ENCODE measurements around the gene ID2. TPM values are rescaled to one million over a fixed set of nuclear protein-coding genes. Genes with fewer than 3 reads are reported as not detected.

ID2 gene
- total RNA-seq, 4 donors from 2014 or later: 329 to 437 (median 382) TPM

DNA sequence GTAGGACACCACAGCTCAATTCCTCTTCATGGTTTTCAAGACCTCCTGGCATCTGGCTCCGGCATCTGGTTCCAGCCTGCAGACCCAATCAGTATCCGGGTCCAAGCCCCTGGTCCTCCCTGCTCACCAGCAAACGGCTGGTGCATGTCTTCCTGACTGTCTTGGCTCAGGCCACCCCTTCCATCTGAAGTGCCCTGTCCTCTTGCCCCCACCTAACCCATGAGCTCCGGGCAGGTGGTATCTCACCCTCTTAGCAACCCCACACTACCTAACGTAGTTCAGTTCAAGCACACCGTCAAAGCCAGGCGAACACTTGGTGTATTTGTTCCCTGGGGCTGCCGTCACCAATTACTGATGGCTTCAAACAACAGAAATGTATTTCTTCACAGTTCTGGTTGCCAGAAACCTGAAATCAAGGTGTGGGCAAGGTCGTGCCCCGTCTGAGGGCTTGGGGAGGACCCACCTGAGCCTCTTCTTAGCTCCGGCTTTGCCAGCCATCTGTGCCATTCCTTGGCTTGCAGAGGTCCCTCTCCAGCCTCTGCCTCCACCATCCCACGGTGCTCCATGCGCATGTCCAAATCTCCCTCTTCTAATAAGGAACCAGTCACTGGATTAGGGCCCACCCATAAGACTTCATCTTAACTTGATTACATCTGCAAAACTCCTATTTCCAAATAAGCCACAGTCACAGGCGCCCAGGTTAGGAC is 47.2 kb upstream of the ID2 start:
- Histone ChIP-seq H3K4me1 (peaks cover 0 to 15% (median 5%) of the 10 kb centered on the region in 4 donors), H3K36me3 (no peaks in the 10 kb centered on the region), H3K27me3 (no peaks in the 10 kb centered on the region), H3K9me3 (no peaks in the 10 kb centered on the region), H3K4me3 (no peak overlapping the region), H3K27ac (no peak overlapping the region)
- 90 to 92% methylated on average over 8 to 14 of the region's 14 CpGs for WGBS, 2 donors (ENCODE audit: low coverage in 1 of 2)
- no peak for TF ChIP-seq EP300 (IDR thresholded peaks at IDR 0.05; ENCODE audit: low read depth)
- no peak for TF ChIP-seq POLR2AphosphoS5 (IDR thresholded peaks at IDR 0.05)
- TF ChIP-seq CTCF (IDR thresholded peaks at IDR 0.05): no peak
- TF ChIP-seq POLR2A (IDR thresholded peaks at IDR 0.05): no peak
- DNase-seq: no peak
- intact Hi-C loops (cut with DNase I; ENCODE audit: low total_unique reads): no loop called here
- in situ Hi-C loops (cut with MboI; ENCODE audit: low pct_ligation_motif_present in 1 of 4, low pct_unique_long_range_greater_than_20kb in 1 of 4, low sequenced_read_pairs in 3 of 4): no loop called here

- in situ Hi-C loops (cut with MboI; ENCODE audit: low pct_ligation_motif_present in 1 of 4, low pct_unique_long_range_greater_than_20kb in 1 of 4, low sequenced_read_pairs in 3 of 4): no loop called here
- 70 to 83% methylated on average over 2 to 15 of the region's 15 CpGs for WGBS, 2 donors (ENCODE audit: low coverage in 1 of 2)
- Histone ChIP-seq H3K36me3 (no peaks in the 10 kb centered on the region), H3K4me3 (no peak overlapping the region), H3K9me3 (no peaks in the 10 kb centered on the region), H3K27me3 (no peaks in the 10 kb centered on the region), H3K27ac (peak overlapping the region in 1 of 4 donors; percentile 25), H3K4me1 (peaks cover 0 to 15% (median 5%) of the 10 kb centered on the region in 4 donors)
- no peak for DNase-seq
- intact Hi-C loops (cut with DNase I; ENCODE audit: low total_unique reads): no loop called here
- TF ChIP-seq CTCF (IDR thresholded peaks at IDR 0.05) (no peak), POLR2A (IDR thresholded peaks at IDR 0.05) (no peak), EP300 (IDR thresholded peaks at IDR 0.05; ENCODE audit: low read depth) (no peak), POLR2AphosphoS5 (IDR thresholded peaks at IDR 0.05) (no peak)
These were observed 45.8 kb upstream of the ID2 start for GRCh38 chr2:8636041-8636491.

DNA sequence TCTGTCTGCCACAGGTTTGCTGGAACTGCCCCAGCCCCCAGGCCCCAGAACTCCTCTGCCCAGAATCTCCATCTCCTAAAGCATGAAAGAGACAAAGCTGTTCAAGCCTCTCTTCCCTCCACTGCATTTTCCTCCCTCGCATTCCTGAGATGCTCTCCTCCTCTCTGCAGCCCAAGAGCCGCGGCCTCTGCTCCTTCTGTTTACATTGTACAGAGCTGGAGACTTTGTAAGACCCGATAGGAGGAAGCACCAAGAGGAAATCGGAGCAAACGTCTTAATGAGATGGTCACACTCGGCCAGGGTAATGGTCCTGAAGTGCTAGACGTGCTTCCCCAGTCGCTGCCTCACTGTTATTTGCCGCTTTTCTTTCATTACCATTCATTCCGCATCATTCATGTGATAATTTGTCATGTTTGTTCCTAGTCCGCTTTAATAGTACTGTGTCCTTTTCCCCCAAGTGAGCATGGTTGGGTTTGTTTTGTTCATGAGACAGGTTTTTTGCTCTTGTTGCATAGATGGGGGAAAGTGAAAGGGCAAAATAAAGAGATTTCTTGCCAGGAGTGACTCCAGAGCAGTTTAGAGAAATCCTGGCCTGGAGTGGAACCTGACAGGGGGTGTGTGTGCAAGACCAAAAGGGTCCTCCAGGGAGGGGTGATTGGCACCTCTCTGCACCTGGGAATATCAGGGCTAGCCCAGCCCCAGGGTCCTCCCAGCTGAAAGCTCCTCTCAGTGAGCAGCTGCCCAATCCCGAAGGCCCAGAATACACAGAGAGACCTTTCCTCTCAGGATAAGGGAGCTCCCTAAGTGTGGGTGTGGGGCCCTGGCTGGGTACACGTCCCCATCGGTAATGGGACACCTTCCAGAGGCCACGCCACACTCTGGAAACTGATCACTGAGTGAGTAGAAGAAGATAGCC is 44.9 kb upstream of the ID2 start:
- in situ Hi-C loops (cut with MboI; ENCODE audit: low pct_ligation_motif_present in 1 of 4, low pct_unique_long_range_greater_than_20kb in 1 of 4, low sequenced_read_pairs in 3 of 4): no loop called here
- no peak for DNase-seq
- TF ChIP-seq POLR2A (IDR thresholded peaks at IDR 0.05) (no peak), EP300 (IDR thresholded peaks at IDR 0.05; ENCODE audit: low read depth) (no peak), CTCF (IDR thresholded peaks at IDR 0.05) (no peak), POLR2AphosphoS5 (IDR thresholded peaks at IDR 0.05) (no peak)
- Histone ChIP-seq H3K36me3 (no peaks in the 10 kb centered on the region), H3K4me1 (peaks cover 0 to 15% (median 5%) of the 10 kb centered on the region in 4 donors), H3K9me3 (no peaks in the 10 kb centered on the region), H3K27ac (peak overlapping the region in 1 of 4 donors; percentile 25), H3K27me3 (no peaks in the 10 kb centered on the region), H3K4me3 (no peak overlapping the region)
- intact Hi-C loops (cut with DNase I; ENCODE audit: low total_unique reads): no loop called here
- WGBS, 2 donors (ENCODE audit: low coverage in 1 of 2): 61 to 75% methylated on average over 3 to 16 of the region's 16 CpGs

DNA sequence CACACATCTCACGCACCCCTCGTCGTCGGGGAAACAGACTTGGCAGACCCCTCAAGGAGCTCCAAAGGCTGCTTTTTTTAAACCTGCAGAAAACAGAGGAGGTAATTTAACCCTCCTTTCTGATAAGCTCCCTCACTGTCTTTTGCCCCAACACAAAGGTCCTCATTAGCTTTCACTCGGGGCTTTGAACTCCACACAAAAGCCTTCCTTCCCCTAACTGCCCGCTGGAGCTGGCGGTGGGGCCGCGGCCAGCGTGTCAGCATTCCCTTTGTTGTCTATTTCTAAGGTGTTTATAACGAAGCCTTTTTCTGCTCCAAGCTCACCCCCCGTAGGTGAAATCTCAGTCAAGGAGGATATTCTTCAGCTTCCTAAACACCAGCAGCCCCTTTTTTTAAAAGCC is 43.5 kb upstream of the ID2 start:
- Histone ChIP-seq H3K4me1 (peaks cover 0 to 15% (median 5%) of the 10 kb centered on the region in 4 donors), H3K27me3 (no peaks in the 10 kb centered on the region), H3K4me3 (no peak overlapping the region), H3K9me3 (no peaks in the 10 kb centered on the region), H3K36me3 (no peaks in the 10 kb centered on the region), H3K27ac (no peak overlapping the region)
- intact Hi-C loops (cut with DNase I; ENCODE audit: low total_unique reads) (no loop called here), in situ Hi-C loops (cut with MboI; ENCODE audit: low pct_ligation_motif_present in 1 of 4, low pct_unique_long_range_greater_than_20kb in 1 of 4, low sequenced_read_pairs in 3 of 4) (no loop called here)
- TF ChIP-seq POLR2AphosphoS5 (IDR thresholded peaks at IDR 0.05) (no peak), CTCF (IDR thresholded peaks at IDR 0.05) (no peak), EP300 (IDR thresholded peaks at IDR 0.05; ENCODE audit: low read depth) (no peak), POLR2A (IDR thresholded peaks at IDR 0.05) (no peak)
- DNase-seq: no peak
- WGBS, 2 donors (ENCODE audit: low coverage in 1 of 2): 86 to 93% methylated on average over 12 of the region's 12 CpGs

Data from transverse colon (tissue), 4 donors.